ENCODE results near the gene CCDC144A.
"Not testable (repeated sequence)": the region's sequence is repeated elsewhere in the genome, so short reads cannot be mapped to it uniquely, and the experiment has no call there.

Gene CCDC144A

DNA sequence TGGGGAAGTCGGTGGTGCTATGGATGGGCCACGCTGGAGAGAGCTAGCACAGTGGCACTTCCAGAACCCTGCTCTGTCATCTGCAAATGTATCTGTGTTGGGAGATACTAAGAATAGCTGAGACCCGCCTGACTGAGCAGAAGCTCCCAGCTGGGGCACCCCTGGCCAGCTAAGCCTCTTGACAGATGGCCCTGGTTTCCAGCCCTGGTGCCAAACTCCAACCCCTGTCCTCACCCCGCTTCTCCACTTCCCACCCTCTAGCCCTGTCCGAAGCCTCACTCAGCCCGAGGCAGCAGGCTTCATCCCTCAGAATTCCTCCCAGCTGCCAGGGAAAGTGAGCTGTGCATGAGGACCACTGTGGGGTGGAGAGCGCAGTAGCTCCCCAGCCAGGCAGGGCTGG is 124.4 kb downstream of the CCDC144A start:
- no peak for DNase-seq
- TF ChIP-seq POLR2A (IDR thresholded peaks at IDR 0.05; ENCODE audit: low read length) (no peak), GATA1 (IDR thresholded peaks at IDR 0.05; ENCODE audit: low read depth, low read length) (no peak)

- TF ChIP-seq POLR2A (IDR thresholded peaks at IDR 0.05; ENCODE audit: low read length): no peak
- TF ChIP-seq GATA1 (IDR thresholded peaks at IDR 0.05; ENCODE audit: low read depth, low read length): no peak
- no peak for DNase-seq
Measured at GRCh38 chr17:16817201-16817600, 127.2 kb downstream of the CCDC144A start.

GRCh38 chr17:16817940-16818339 is 127.9 kb downstream of the CCDC144A start:
- not testable (repeated sequence) for DNase-seq

DNA sequence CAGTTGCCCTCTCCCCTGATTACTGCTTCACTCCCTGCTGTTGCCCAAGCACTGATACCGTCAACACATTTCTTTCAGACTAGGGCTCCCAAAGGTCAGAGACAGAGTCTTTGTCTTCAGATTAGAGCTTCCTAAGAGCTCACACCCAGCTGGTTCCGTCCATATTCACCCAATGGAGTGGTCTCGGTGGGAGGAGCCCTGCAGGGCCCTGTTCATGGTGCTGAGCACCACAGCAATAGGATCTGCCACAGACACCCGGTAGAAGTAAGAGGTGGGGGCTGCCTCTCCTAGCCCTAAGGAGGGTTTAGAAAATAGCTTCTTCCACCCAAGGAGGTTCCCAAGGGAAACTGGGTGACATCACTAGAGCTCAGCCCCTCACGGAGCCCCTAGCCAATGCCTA is 128.3 kb downstream of the CCDC144A start:
- TF ChIP-seq GATA1 (IDR thresholded peaks at IDR 0.05; ENCODE audit: low read depth, low read length) (no peak), POLR2A (IDR thresholded peaks at IDR 0.05; ENCODE audit: low read length) (no peak)
- no peak for DNase-seq

DNA sequence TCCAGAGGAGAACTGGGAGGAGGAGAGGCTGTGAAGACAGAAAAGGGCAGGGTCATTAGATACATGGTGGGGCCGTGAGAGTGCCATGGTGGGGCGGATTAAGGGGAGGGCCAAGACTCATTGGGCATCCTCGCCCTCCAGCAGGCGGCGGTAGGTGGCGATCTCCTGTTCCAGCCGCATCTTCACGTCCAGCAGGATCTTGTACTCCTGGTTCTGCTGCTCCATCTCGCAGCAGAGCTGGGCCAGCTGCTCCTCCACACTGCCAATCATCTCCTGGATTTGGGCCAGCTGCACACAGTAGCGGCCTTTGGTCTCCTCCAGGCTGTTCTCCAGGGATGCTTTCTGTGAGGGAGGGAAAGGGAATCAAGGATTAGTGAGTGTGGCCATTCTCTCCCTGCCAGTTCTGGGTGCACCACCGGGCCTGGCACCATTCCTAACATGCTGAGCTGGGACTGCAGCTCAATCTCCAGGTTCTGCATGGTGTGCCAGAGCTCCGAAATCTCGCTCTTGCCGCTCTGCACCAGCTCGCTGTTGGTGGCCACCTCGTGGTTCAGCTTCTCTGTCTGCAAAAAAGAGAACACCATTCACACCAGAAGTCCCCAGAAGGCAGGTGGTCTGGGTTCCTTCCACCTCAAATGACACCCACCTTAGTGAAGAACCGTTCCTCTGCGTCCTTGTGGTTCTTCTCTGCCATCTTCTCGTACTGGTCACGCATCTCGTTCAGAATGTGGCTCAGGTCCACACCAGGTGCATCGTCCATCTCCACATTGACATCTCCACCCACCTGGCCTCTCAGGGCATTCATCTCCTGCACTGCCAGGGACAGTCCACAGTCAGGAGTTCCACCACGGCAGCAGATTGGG is 129.0 kb downstream of the CCDC144A start:
- no peak for TF ChIP-seq POLR2A (IDR thresholded peaks at IDR 0.05; ENCODE audit: low read length)
- no peak for TF ChIP-seq GATA1 (IDR thresholded peaks at IDR 0.05; ENCODE audit: low read depth, low read length)
- DNase-seq: no peak

DNA sequence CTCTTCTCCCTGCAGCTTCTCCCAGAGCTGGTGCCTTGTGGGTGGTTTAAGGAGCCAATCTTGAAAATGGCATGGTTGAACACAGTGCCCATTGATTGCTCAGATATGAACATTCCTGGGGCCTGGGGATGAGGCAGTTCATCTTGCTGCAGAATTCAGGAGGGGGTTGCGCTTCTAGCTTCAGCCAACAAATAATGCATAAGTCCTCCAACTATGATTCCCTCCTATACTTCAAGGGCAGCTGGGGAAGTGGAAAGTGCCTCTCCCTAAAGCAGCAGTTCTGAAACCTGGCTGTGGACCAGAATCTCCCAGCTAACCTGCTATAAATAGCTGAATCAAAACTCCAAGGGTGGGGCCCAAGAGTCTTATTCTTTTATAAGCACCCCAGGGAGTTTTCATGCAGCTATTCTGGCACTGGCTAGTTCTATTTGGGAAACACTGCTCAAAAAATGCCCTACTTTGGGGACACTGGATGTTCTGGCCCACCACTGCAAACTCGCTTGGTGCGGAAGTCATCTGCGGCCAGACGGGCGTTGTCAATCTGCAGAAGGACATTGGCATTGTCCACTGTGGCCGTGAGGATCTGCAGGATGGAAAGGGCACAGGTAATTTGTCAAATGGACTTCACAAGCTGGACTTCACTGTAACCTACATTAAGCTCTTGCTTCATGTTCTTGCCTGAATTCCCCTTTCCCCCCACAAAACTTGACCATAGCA is 130.3 kb downstream of the CCDC144A start:
- DNase-seq: no peak
- no peak for TF ChIP-seq GATA1 (IDR thresholded peaks at IDR 0.05; ENCODE audit: low read depth, low read length)
- no peak for TF ChIP-seq POLR2A (IDR thresholded peaks at IDR 0.05; ENCODE audit: low read length)

GRCh38 chr17:16820979-16821543 is 131.0 kb downstream of the CCDC144A start:
- TF ChIP-seq GATA1 (IDR thresholded peaks at IDR 0.05; ENCODE audit: low read depth, low read length): no peak
- TF ChIP-seq POLR2A (IDR thresholded peaks at IDR 0.05; ENCODE audit: low read length): no peak
- DNase-seq: no peak

- not testable (repeated sequence) for DNase-seq
Measured at GRCh38 chr17:16822133-16822532, 132.1 kb downstream of the CCDC144A start.

- not testable (repeated sequence) for DNase-seq
Measured at GRCh38 chr17:16823768-16824406, 133.8 kb downstream of the CCDC144A start.
